ENCODE measurements around the gene GRID1.

Gene GRID1

GRCh38 chr10:86283466-86284287, 82.9 kb downstream of the GRID1 start:
- no peak overlapping the region for H2AK5ac ChIP-seq (ENCODE audit: low read length)

GRCh38 chr10:86282664-86283465, 83.7 kb downstream of the GRID1 start:
- no peak for DNase-seq
- Histone ChIP-seq H4K8ac (ENCODE audit: low read depth, low read length) (no peak overlapping the region), H3K4me2 (ENCODE audit: low read length) (no peak overlapping the region), H2BK5ac (ENCODE audit: low read length) (no peak overlapping the region), H2BK15ac (replicated peaks; ENCODE audit: low read depth) (no peak overlapping the region), H3K4me3 (ENCODE audit: low read length) (no peak overlapping the region), H2AK5ac (ENCODE audit: low read length) (no peak overlapping the region), H3K4me1 (ENCODE audit: control insufficient read depth, low read depth, low read length) (no peaks in the 10 kb centered on the region), H3K23ac (ENCODE audit: low read length) (no peak overlapping the region), H3K79me2 (ENCODE audit: control insufficient read depth, insufficient read depth, low read length) (no peaks in the 10 kb centered on the region), H2BK120ac (ENCODE audit: low read depth, low read length) (no peak overlapping the region), H3K56ac (ENCODE audit: low read length) (no peak overlapping the region), H3K79me1 (ENCODE audit: low read length) (no peaks in the 10 kb centered on the region), H3K27ac (ENCODE audit: low read depth, low read length) (no peak overlapping the region), H3K18ac (ENCODE audit: low read length) (no peak overlapping the region), H3K4ac (ENCODE audit: low read depth, low read length) (no peak overlapping the region), H3K27me3 (ENCODE audit: insufficient read depth, low read length, poor library complexity) (no peaks in the 10 kb centered on the region), H3K36me3 (ENCODE audit: control insufficient read depth, insufficient read depth, low read length) (no peaks in the 10 kb centered on the region), H4K5ac (ENCODE audit: low read length) (no peak overlapping the region), H3K9ac (ENCODE audit: low read length) (no peak overlapping the region)
- WGBS (ENCODE audit: extremely low coverage, insufficient coverage, low lambda C conversion rate) = no CpG with 5 or more reads among the region's 1 CpG

More at GRCh38 chr10:86283466-86284287, 82.9 kb downstream of the GRID1 start:
- Histone ChIP-seq H4K5ac (ENCODE audit: low read length) (no peak overlapping the region), H3K18ac (ENCODE audit: low read length) (no peak overlapping the region), H2BK120ac (ENCODE audit: low read depth, low read length) (no peak overlapping the region), H3K9ac (ENCODE audit: low read length) (no peak overlapping the region), H4K8ac (ENCODE audit: low read depth, low read length) (no peak overlapping the region), H3K79me1 (ENCODE audit: low read length) (no peaks in the 10 kb centered on the region), H3K4me3 (ENCODE audit: low read length) (no peak overlapping the region), H3K4me1 (ENCODE audit: control insufficient read depth, low read depth, low read length) (no peaks in the 10 kb centered on the region), H2BK15ac (replicated peaks; ENCODE audit: low read depth) (no peak overlapping the region), H3K36me3 (ENCODE audit: control insufficient read depth, insufficient read depth, low read length) (no peaks in the 10 kb centered on the region), H3K23ac (ENCODE audit: low read length) (no peak overlapping the region), H3K4me2 (ENCODE audit: low read length) (no peak overlapping the region), H3K4ac (ENCODE audit: low read depth, low read length) (no peak overlapping the region), H3K56ac (ENCODE audit: low read length) (no peak overlapping the region), H3K79me2 (ENCODE audit: control insufficient read depth, insufficient read depth, low read length) (no peaks in the 10 kb centered on the region), H3K27me3 (ENCODE audit: insufficient read depth, low read length, poor library complexity) (no peaks in the 10 kb centered on the region), H3K27ac (ENCODE audit: low read depth, low read length) (no peak overlapping the region), H2BK5ac (ENCODE audit: low read length) (no peak overlapping the region)
- WGBS (ENCODE audit: extremely low coverage, insufficient coverage, low lambda C conversion rate) = no CpG with 5 or more reads among the region's 1 CpG
- DNase-seq = no peak

GRCh38 chr10:86281396-86281795, 85.2 kb downstream of the GRID1 start:
- Histone ChIP-seq H2BK5ac (ENCODE audit: low read length) (no peak overlapping the region), H3K27me3 (ENCODE audit: insufficient read depth, low read length, poor library complexity) (no peaks in the 10 kb centered on the region), H3K4me1 (ENCODE audit: control insufficient read depth, low read depth, low read length) (no peaks in the 10 kb centered on the region), H2AK5ac (ENCODE audit: low read length) (no peak overlapping the region), H3K4ac (ENCODE audit: low read depth, low read length) (no peak overlapping the region), H3K4me2 (ENCODE audit: low read length) (no peak overlapping the region), H3K23ac (ENCODE audit: low read length) (no peak overlapping the region), H4K8ac (ENCODE audit: low read depth, low read length) (no peak overlapping the region), H2BK15ac (replicated peaks; ENCODE audit: low read depth) (no peak overlapping the region), H2BK120ac (ENCODE audit: low read depth, low read length) (no peak overlapping the region), H3K79me2 (ENCODE audit: control insufficient read depth, insufficient read depth, low read length) (no peaks in the 10 kb centered on the region), H3K56ac (ENCODE audit: low read length) (no peak overlapping the region), H3K18ac (ENCODE audit: low read length) (no peak overlapping the region), H4K5ac (ENCODE audit: low read length) (no peak overlapping the region), H3K27ac (ENCODE audit: low read depth, low read length) (no peak overlapping the region), H3K4me3 (ENCODE audit: low read length) (no peak overlapping the region), H3K9ac (ENCODE audit: low read length) (no peak overlapping the region), H3K36me3 (ENCODE audit: control insufficient read depth, insufficient read depth, low read length) (no peaks in the 10 kb centered on the region), H3K79me1 (ENCODE audit: low read length) (no peaks in the 10 kb centered on the region)
- no peak for DNase-seq
- WGBS (ENCODE audit: extremely low coverage, insufficient coverage, low lambda C conversion rate) = no CpG with 5 or more reads among the region's 1 CpG

- no peak overlapping the region for H3K27ac ChIP-seq (ENCODE audit: low read depth, low read length)
- no peak overlapping the region for H3K4me2 ChIP-seq (ENCODE audit: low read length)
- H3K18ac ChIP-seq (ENCODE audit: low read length) = no peak overlapping the region
- no peak overlapping the region for H2BK15ac ChIP-seq (replicated peaks; ENCODE audit: low read depth)
- no CpG with 5 or more reads among the region's 2 CpGs for WGBS (ENCODE audit: extremely low coverage, insufficient coverage, low lambda C conversion rate)
- H3K36me3 ChIP-seq (ENCODE audit: control insufficient read depth, insufficient read depth, low read length) = no peaks in the 10 kb centered on the region
- no peak overlapping the region for H3K56ac ChIP-seq (ENCODE audit: low read length)
- no peaks in the 10 kb centered on the region for H3K79me1 ChIP-seq (ENCODE audit: low read length)
- no peak overlapping the region for H2AK5ac ChIP-seq (ENCODE audit: low read length)
- no peak overlapping the region for H3K23ac ChIP-seq (ENCODE audit: low read length)
- H4K5ac ChIP-seq (ENCODE audit: low read length) = no peak overlapping the region
- no peak overlapping the region for H2BK5ac ChIP-seq (ENCODE audit: low read length)
- no peak overlapping the region for H3K4ac ChIP-seq (ENCODE audit: low read depth, low read length)
- no peaks in the 10 kb centered on the region for H3K27me3 ChIP-seq (ENCODE audit: insufficient read depth, low read length, poor library complexity)
- H3K79me2 ChIP-seq (ENCODE audit: control insufficient read depth, insufficient read depth, low read length) = no peaks in the 10 kb centered on the region
- no peak for DNase-seq
- no peak overlapping the region for H4K8ac ChIP-seq (ENCODE audit: low read depth, low read length)
- no peak overlapping the region for H2BK120ac ChIP-seq (ENCODE audit: low read depth, low read length)
- no peak overlapping the region for H3K4me3 ChIP-seq (ENCODE audit: low read length)
- no peaks in the 10 kb centered on the region for H3K4me1 ChIP-seq (ENCODE audit: control insufficient read depth, low read depth, low read length)
- no peak overlapping the region for H3K9ac ChIP-seq (ENCODE audit: low read length)
Measured at GRCh38 chr10:86269332-86269731, 97.3 kb downstream of the GRID1 start.

GRCh38 chr10:86267286-86268195, 99.1 kb downstream of the GRID1 start:
- Histone ChIP-seq H4K8ac (ENCODE audit: low read depth, low read length) (no peak overlapping the region), H3K18ac (ENCODE audit: low read length) (no peak overlapping the region), H3K4ac (ENCODE audit: low read depth, low read length) (no peak overlapping the region), H3K56ac (ENCODE audit: low read length) (no peak overlapping the region), H3K9ac (ENCODE audit: low read length) (no peak overlapping the region), H3K4me1 (ENCODE audit: control insufficient read depth, low read depth, low read length) (no peaks in the 10 kb centered on the region), H3K4me2 (ENCODE audit: low read length) (no peak overlapping the region), H2BK5ac (ENCODE audit: low read length) (no peak overlapping the region), H3K79me2 (ENCODE audit: control insufficient read depth, insufficient read depth, low read length) (no peaks in the 10 kb centered on the region), H2AK5ac (ENCODE audit: low read length) (no peak overlapping the region), H3K27me3 (ENCODE audit: insufficient read depth, low read length, poor library complexity) (no peaks in the 10 kb centered on the region), H4K5ac (ENCODE audit: low read length) (no peak overlapping the region), H3K4me3 (ENCODE audit: low read length) (no peak overlapping the region), H3K36me3 (ENCODE audit: control insufficient read depth, insufficient read depth, low read length) (no peaks in the 10 kb centered on the region), H2BK120ac (ENCODE audit: low read depth, low read length) (no peak overlapping the region), H3K27ac (ENCODE audit: low read depth, low read length) (no peak overlapping the region), H3K79me1 (ENCODE audit: low read length) (no peaks in the 10 kb centered on the region), H3K23ac (ENCODE audit: low read length) (no peak overlapping the region), H2BK15ac (replicated peaks; ENCODE audit: low read depth) (no peak overlapping the region)
- WGBS (ENCODE audit: extremely low coverage, insufficient coverage, low lambda C conversion rate) = no CpG with 5 or more reads among the region's 12 CpGs
- DNase-seq = peak; percentile 36
